ENCODE results near the gene IPMK. TPM values are rescaled to one million over a fixed set of nuclear protein-coding genes. Genes with fewer than 3 reads are reported as not detected.

IPMK gene
- total and polyA plus RNA-seq, 2 of the 8 experiments (the other 6 are each of a cell fraction or from before 2014, with no cell fraction given) = 1.3 to 7.8 TPM

DNA sequence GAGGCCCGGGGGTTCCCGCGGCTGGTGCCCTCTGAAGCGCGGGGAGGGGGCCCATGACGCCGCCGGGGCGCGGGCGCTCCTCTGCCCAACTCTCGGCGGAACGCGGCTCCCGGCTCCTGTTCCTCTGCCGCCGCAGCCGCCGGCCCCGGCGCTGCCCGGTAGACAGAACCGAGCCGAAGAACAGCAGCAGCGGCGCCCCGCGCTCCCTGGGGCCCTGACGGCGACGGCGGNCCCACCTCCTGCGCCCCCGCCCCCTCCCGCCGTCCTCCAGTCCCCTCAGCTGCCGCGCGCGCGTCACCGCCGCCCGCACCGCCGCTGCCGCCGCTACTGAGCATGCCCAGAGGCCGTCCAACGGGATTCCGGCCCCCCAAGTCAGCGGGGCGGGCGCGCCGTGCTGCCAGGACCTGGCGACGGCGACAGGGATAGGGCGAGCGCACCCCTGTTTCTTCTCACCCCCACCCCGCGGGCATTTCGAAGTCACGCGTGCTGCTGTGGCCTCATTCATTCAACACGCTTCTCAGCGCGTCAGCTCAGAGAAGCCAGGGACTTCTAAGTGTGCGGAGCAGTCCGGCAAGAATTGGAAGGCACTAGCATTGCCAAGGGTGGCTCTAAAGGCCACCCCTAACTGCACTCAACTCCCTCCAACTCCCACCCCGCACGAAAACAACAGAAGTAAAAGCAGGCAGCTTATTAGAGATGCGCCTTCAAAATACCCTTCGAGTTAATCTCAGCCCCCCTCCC lies at the start of gene IPMK (continued):
- TF ChIP-seq NRF1 (IDR thresholded peaks at IDR 0.05; ENCODE audit: low read depth, low read length) (peak; percentile 36; the same call in 1 of the 2 replicates), POLR2A (IDR thresholded peaks at IDR 0.05; ENCODE audit: control extremely low read depth in 1 of 2, low read depth in 2 of 2, low read length in 2 of 2) (peak in 1 of 2 experiments; percentile 29; a peak in 2 of 3 replicates), ASH2L (IDR thresholded peaks at IDR 0.05; ENCODE audit: low read length) (peak; percentile 4), CREB1 (IDR thresholded peaks at IDR 0.05) (peak; percentile 71), PHF8 (conservative IDR thresholded peaks at IDR 0.05; ENCODE audit: low read depth, low read length) (peak; percentile 30; the same call in 1 of the 2 replicates), SP1 (IDR thresholded peaks at IDR 0.05; ENCODE audit: low read depth, low read length) (no peak), TEAD4 (IDR thresholded peaks at IDR 0.05; ENCODE audit: low read depth, low read length) (0 out of 2 replicates have a peak, but pooled peaks have one; percentile 30), TAF7 (optimal IDR thresholded peaks at IDR 0.05; ENCODE audit: borderline replicate concordance, low read depth, low read length) (no peak)

All from H1 (cell line).